ENCODE results near the gene PRR14.

GRCh38 chr16:30602616-30603277 is 48.0 kb upstream of the PRR14 start:
- TF ChIP-seq, protein P1, sequence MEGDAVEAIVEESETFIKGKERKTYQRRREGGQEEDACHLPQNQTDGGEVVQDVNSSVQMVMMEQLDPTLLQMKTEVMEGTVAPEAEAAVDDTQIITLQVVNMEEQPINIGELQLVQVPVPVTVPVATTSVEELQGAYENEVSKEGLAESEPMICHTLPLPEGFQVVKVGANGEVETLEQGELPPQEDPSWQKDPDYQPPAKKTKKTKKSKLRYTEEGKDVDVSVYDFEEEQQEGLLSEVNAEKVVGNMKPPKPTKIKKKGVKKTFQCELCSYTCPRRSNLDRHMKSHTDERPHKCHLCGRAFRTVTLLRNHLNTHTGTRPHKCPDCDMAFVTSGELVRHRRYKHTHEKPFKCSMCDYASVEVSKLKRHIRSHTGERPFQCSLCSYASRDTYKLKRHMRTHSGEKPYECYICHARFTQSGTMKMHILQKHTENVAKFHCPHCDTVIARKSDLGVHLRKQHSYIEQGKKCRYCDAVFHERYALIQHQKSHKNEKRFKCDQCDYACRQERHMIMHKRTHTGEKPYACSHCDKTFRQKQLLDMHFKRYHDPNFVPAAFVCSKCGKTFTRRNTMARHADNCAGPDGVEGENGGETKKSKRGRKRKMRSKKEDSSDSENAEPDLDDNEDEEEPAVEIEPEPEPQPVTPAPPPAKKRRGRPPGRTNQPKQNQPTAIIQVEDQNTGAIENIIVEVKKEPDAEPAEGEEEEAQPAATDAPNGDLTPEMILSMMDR (IDR thresholded peaks at IDR 0.05) = no peak
- TF ChIP-seq POLR2A (IDR thresholded peaks at IDR 0.05) (no peak), POLR2AphosphoS5 (IDR thresholded peaks at IDR 0.05) (no peak)
